K562 (cell line): ENCODE results near the gene DOCK4. TPM values are rescaled to one million over a fixed set of nuclear protein-coding genes. Genes with fewer than 3 reads are reported as not detected.

Source experiments
- ATAC-seq: fragments of 200-7000 bp; cut with Tn5 transposase; 3 replicates; pipeline ENCODE4 v1.9.1; 2020; ENCODE audit warnings: moderate library complexity
- BruUV-seq: library from RNA; stranded (reverse); fragments of 400-500 nt; replicated peaks from 2 replicates; lab custom pipeline; 2021; lab: Mats Ljungman, UMichigan
- CTCF ChIA-PET: fragments of 300-600 bp; formaldehyde crosslinking; extraction: SDS; loops from one replicate; lab custom pipeline; 2021; ENCODE audit warnings: low intra/inter-chr PET ratio; lab: Yijun Ruan, JAX
- POLR2A ChIA-PET: fragments of 300-600, 350-650 bp; sonication (Branson Sonifier 250); formaldehyde crosslinking; extraction: SDS; loops from one replicate; lab custom pipeline; 2021; ENCODE audit warnings: antibody characterized with exemption, inconsistent platforms; lab: Yijun Ruan, JAX
- DNase-seq, 4 experiments: peaks; one replicate each; pipeline versions ENCODE4 v3.0.0 to v3.0.0-alpha.2; 2011 to 2018; ENCODE audit warnings: low spot score in 3 of 4, mixed read lengths in 3 of 4; ENCODE audit errors: extremely low read depth in 1 of 4
- FAIRE-seq: peaks from 2 replicates; lab custom pipeline; 2011; peaks lifted over from hg19 to GRCh38; lab: Jason Lieb, UNC
- H2AFZ ChIP-seq: 2 replicates; pipeline ENCODE4 v1.6.0; 2011; ENCODE audit warnings: low read depth, low read length, control low read depth, inconsistent platforms
- H3K27ac ChIP-seq: fragments of 200-600 bp; 3 replicates; pipeline ENCODE4 v1.8.0; 2011; ENCODE audit warnings: low read depth, mild to moderate bottlenecking, control low read depth, inconsistent platforms, low read length, moderate library complexity, mixed read lengths; ENCODE audit errors: extremely low read depth
- H3K27me3 ChIP-seq, 2 experiments: fragments of 300-600 bp in 1 of 2; 2 replicates in 1 of 2; 3 replicates in 1 of 2; pipeline versions ENCODE4 v1.6.0 to v1.8.0; 2011; ENCODE audit warnings: inconsistent platforms in 2 of 2, low read length in 2 of 2, mild to moderate bottlenecking in 1 of 2, mixed read lengths in 1 of 2, moderate library complexity in 1 of 2; ENCODE audit not compliant: control insufficient read depth in 2 of 2, insufficient read depth in 2 of 2
- H3K36me3 ChIP-seq: fragments of 300-600 bp; 3 replicates; pipeline ENCODE4 v1.8.0; 2011; ENCODE audit warnings: mild to moderate bottlenecking, low read length, inconsistent platforms; ENCODE audit not compliant: control insufficient read depth, insufficient read depth
- H3K4me1 ChIP-seq, 2 experiments: fragments of 200-600 bp in 1 of 2; replicated peaks in 1 of 2; 2 replicates in 1 of 2; 3 replicates in 1 of 2; pipeline versions ENCODE4 v1.5.1 to v1.8.0; 2011; ENCODE audit warnings: inconsistent platforms in 2 of 2, low read length in 2 of 2, mild to moderate bottlenecking in 1 of 2, mixed read lengths in 1 of 2, moderate library complexity in 1 of 2; ENCODE audit not compliant: control insufficient read depth in 2 of 2, insufficient read depth in 2 of 2
- H3K4me2 ChIP-seq: 2 replicates; pipeline ENCODE4 v1.6.1; 2011; ENCODE audit warnings: low read length, control low read depth, inconsistent platforms, mixed read lengths; ENCODE audit not compliant: insufficient read depth
- H3K4me3 ChIP-seq: fragments of 200-600 bp; sonication (generic), shearing (Covaris generic); 2 replicates; pipeline ENCODE4 v1.5.1; 2016; ENCODE audit warnings: control low read depth, inconsistent platforms
- H3K79me2 ChIP-seq: fragments of 200-600 bp; 3 replicates; pipeline ENCODE4 v1.8.0; 2011; ENCODE audit warnings: low read length, inconsistent platforms; ENCODE audit not compliant: control insufficient read depth, insufficient read depth
- H3K9ac ChIP-seq, 2 experiments: 2 replicates each; pipeline versions ENCODE4 v1.6.0 to v1.6.1; 2011; ENCODE audit warnings: low read depth in 2 of 2, low read length in 2 of 2, control low read depth in 1 of 2, inconsistent platforms in 1 of 2, mild to moderate bottlenecking in 1 of 2, mixed read lengths in 1 of 2; ENCODE audit not compliant: insufficient read depth in 1 of 2
- H3K9me1 ChIP-seq: one replicate; pipeline ENCODE4 v1.6.0; 2011; ENCODE audit warnings: inconsistent platforms, mild to moderate bottlenecking, low read length, moderate library complexity; ENCODE audit not compliant: control insufficient read depth, insufficient read depth
- H3K9me3 ChIP-seq: replicated peaks from 2 replicates; pipeline ENCODE4 v1.5.1; 2011; ENCODE audit warnings: low read depth, low read length, inconsistent platforms; ENCODE audit not compliant: control insufficient read depth, insufficient read depth
- H4K20me1 ChIP-seq: replicated peaks from 2 replicates; pipeline ENCODE4 v1.6.1; 2011; ENCODE audit warnings: low read length, inconsistent platforms, mixed read lengths; ENCODE audit not compliant: control insufficient read depth, insufficient read depth
- C11orf30 ChIP-seq: fragments of 450-650 bp; IDR thresholded peaks from 2 replicates; pipeline ENCODE4 v1.6.1; 2016; ENCODE audit warnings: low read depth, mild to moderate bottlenecking
- EP300 ChIP-seq: IDR thresholded peaks from 2 replicates; pipeline ENCODE4 v1.6.1; 2012; ENCODE audit warnings: low read length, improper control_type of control experiment
- FOXA1 ChIP-seq: fragments of 450-650 bp; IDR thresholded peaks from 2 replicates; pipeline ENCODE4 v1.6.1; 2016; ENCODE audit warnings: mild to moderate bottlenecking, borderline replicate concordance
- HMG20A ChIP-seq: fragments of 450-650 bp; formaldehyde crosslinking; conservative IDR thresholded peaks from 2 replicates; pipeline ENCODE4 v1.4.0; 2020; ENCODE audit warnings: mild to moderate bottlenecking, mixed read lengths
- POLR2G ChIP-seq: fragments of 200-400 bp; formaldehyde crosslinking; IDR thresholded peaks from 2 replicates; pipeline ENCODE4 v1.6.1; 2017; ENCODE audit warnings: low read depth, mild to moderate bottlenecking, antibody characterized with exemption, low read length, moderate library complexity
- PURB ChIP-seq: sonication (generic); formaldehyde crosslinking; IDR thresholded peaks from 2 replicates; pipeline ENCODE4 v1.9.0; 2021; ENCODE audit warnings: low read depth, mild to moderate bottlenecking, missing genetic modification reagents
- ZNF444 ChIP-seq: fragments of 250-450 bp; sonication (Bioruptor Pico); IDR thresholded peaks from 2 replicates; pipeline ENCODE4 v1.4.0; 2020; ENCODE audit warnings: mild to moderate bottlenecking, moderate library complexity
- WGBS: fragments of 100-300 bp; shearing (Covaris generic); methylation state at CpG from one replicate; pipeline ENCODE4 v1.1.6; 2016; ENCODE audit warnings: low coverage, mixed read lengths; ENCODE audit not compliant: insufficient coverage; ENCODE audit errors: missing lambda C conversion rate; 5-methylcytosine and 5-hydroxymethylcytosine counted together
- in situ Hi-C: fragments of 300-500 bp; cut with MboI; formaldehyde crosslinking; loops from 4 replicates; pipeline ENCODE4 v1.15.0; 2018; ENCODE audit warnings: inconsistent platforms, mixed read lengths
- intact Hi-C: fragments of 100-400 bp; cut with micrococcal nuclease; formaldehyde crosslinking; loops from 2 replicates; pipeline ENCODE4 v1.14.2; 2022
- polyA plus RNA-seq, 8 experiments: library from polyadenylated mRNA; depleted of rRNA in 4 of 8; stranded (reverse) in 5 of 8; unstranded in 3 of 8; fragments of >200 nt; fragmentation: Nextera tagmentation in 2 of 8; fragmentation: Illumina TruSeq in 1 of 8; extraction: Ambion mirVana in 2 of 8; extraction: Trizol in 1 of 8; gene quantifications; 2 replicates each; pipeline versions ENCODE4 v1.2.1 to v1.2.3, GENCODE V29; 2011 to 2014; ENCODE audit warnings: inconsistent platforms in 1 of 8, missing spikeins in 1 of 8
- total RNA-seq, 7 experiments: library from RNA; depleted of rRNA in 6 of 7; stranded (reverse); fragments of >200 nt in 6 of 7; fragmentation: Illumina TruSeq in 2 of 7; extraction: Trizol in 2 of 7; gene quantifications; 2 replicates each; pipeline versions ENCODE4 v1.2.1 to v1.2.3, GENCODE V29; 2011 to 2021; ENCODE audit warnings: low replicate concordance in 1 of 7
- TF ChIP-seq, protein P1 (sequence below): IDR thresholded peaks from 3 replicates; pipeline ENCODE4 v1.6.1; 2011; ENCODE audit warnings: borderline replicate concordance, mild to moderate bottlenecking, moderate library complexity; ENCODE audit not compliant: insufficient read length; ENCODE audit errors: extremely low read depth
- TF ChIP-seq, protein P2 (sequence below): sonication (generic); formaldehyde crosslinking; IDR thresholded peaks from 2 replicates; pipeline ENCODE4 v1.8.0; 2023; ENCODE audit warnings: mild to moderate bottlenecking, missing genetic modification reagents

Gene DOCK4
- total and polyA plus RNA-seq, 9 of the 15 experiments (the other 6 are each of a cell fraction or from before 2014, with no cell fraction given): 0.42 to 5.7 (median 2.3) TPM

DNA sequence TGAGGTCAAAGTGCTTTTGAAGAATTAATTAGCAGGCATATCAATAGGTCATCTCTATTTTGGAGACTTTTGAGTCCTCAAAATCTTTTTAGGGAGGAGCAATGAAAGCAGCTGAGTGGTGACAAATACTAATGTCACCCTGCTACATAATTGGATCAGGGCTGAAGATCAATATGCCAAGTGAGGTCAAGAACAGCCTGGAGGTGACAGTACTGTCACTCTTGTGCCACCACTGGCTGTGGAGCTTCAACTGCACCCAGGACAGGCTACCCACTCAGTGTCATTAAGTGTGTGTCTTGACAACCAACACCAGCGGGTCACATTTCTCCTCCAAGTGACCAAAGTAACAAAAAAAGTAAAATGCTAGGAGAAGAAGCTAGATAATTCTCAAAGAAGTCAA is 167.8 kb downstream of the DOCK4 start:
- in situ Hi-C loops: no loop called here
- no peaks in the 10 kb centered on the region for H3K9me1 ChIP-seq
- 0% methylated on average over 1 of the region's 1 CpG for WGBS
- ChIA-PET POLR2A (no interaction called here), CTCF (no interaction called here)
- H3K4me1 ChIP-seq: no peaks in the 10 kb centered on the region
- no peaks in the 10 kb centered on the region for H3K9me3 ChIP-seq
- no peak overlapping the region for H3K9ac ChIP-seq
- H3K4me2 ChIP-seq: no peak overlapping the region
- H4K20me1 ChIP-seq: no peaks in the 10 kb centered on the region
- FAIRE-seq (no peak), DNase-seq (no peak)
- no peaks in the 10 kb centered on the region for H3K36me3 ChIP-seq
- H2AFZ ChIP-seq: no peak overlapping the region
- TF ChIP-seq ZNF444 (CRISPR knock-in tag) (no peak), POLR2G (no peak), PURB (CRISPR knock-in tag) (no peak), FOXA1 (no peak), HMG20A (CRISPR knock-in tag) (no peak), EP300 (no peak), C11orf30 (no peak)
- TF ChIP-seq, protein P1, sequence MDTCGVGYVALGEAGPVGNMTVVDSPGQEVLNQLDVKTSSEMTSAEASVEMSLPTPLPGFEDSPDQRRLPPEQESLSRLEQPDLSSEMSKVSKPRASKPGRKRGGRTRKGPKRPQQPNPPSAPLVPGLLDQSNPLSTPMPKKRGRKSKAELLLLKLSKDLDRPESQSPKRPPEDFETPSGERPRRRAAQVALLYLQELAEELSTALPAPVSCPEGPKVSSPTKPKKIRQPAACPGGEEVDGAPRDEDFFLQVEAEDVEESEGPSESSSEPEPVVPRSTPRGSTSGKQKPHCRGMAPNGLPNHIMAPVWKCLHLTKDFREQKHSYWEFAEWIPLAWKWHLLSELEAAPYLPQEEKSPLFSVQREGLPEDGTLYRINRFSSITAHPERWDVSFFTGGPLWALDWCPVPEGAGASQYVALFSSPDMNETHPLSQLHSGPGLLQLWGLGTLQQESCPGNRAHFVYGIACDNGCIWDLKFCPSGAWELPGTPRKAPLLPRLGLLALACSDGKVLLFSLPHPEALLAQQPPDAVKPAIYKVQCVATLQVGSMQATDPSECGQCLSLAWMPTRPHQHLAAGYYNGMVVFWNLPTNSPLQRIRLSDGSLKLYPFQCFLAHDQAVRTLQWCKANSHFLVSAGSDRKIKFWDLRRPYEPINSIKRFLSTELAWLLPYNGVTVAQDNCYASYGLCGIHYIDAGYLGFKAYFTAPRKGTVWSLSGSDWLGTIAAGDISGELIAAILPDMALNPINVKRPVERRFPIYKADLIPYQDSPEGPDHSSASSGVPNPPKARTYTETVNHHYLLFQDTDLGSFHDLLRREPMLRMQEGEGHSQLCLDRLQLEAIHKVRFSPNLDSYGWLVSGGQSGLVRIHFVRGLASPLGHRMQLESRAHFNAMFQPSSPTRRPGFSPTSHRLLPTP: no peak
- TF ChIP-seq, protein P2, sequence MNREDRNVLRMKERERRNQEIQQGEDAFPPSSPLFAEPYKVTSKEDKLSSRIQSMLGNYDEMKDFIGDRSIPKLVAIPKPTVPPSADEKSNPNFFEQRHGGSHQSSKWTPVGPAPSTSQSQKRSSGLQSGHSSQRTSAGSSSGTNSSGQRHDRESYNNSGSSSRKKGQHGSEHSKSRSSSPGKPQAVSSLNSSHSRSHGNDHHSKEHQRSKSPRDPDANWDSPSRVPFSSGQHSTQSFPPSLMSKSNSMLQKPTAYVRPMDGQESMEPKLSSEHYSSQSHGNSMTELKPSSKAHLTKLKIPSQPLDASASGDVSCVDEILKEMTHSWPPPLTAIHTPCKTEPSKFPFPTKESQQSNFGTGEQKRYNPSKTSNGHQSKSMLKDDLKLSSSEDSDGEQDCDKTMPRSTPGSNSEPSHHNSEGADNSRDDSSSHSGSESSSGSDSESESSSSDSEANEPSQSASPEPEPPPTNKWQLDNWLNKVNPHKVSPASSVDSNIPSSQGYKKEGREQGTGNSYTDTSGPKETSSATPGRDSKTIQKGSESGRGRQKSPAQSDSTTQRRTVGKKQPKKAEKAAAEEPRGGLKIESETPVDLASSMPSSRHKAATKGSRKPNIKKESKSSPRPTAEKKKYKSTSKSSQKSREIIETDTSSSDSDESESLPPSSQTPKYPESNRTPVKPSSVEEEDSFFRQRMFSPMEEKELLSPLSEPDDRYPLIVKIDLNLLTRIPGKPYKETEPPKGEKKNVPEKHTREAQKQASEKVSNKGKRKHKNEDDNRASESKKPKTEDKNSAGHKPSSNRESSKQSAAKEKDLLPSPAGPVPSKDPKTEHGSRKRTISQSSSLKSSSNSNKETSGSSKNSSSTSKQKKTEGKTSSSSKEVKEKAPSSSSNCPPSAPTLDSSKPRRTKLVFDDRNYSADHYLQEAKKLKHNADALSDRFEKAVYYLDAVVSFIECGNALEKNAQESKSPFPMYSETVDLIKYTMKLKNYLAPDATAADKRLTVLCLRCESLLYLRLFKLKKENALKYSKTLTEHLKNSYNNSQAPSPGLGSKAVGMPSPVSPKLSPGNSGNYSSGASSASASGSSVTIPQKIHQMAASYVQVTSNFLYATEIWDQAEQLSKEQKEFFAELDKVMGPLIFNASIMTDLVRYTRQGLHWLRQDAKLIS (CRISPR knock-in tag): no peak
- TF ChIP-seq, all 486 proteins: peak for 0
- no TSS peak for BruUV-seq
- Histone ChIP-seq H3K4me3 (no peak overlapping the region), H3K27me3 (no peaks in the 10 kb centered on the region; a peak in 1 of 5 replicates), H3K27ac (no peak overlapping the region), H3K79me2 (no peaks in the 10 kb centered on the region)
- ATAC-seq: no peak
- intact Hi-C loops: no loop called here
